RWPE2 (cell line): ENCODE data around the gene CHD9.
A peak's percentile ranks its signal among the peaks of the same experiment; 100 is the strongest.

Source experiments
- ATAC-seq: fragments of 200-7000 bp; cut with Tn5 transposase; 3 replicates; pipeline ENCODE4 v1.9.1; 2021; ENCODE audit warnings: low read depth
- DNase-seq: peaks from one replicate; pipeline ENCODE4 v3.0.0-alpha.2; 2020; ENCODE audit warnings: low spot score
- H3K27ac ChIP-seq: fragments of 450-650 bp; 2 replicates; pipeline ENCODE4 v1.5.1; 2017; ENCODE audit warnings: mild to moderate bottlenecking; ENCODE audit not compliant: poor library complexity, severe bottlenecking
- H3K27me3 ChIP-seq: fragments of 250-450 bp; sonication (Bioruptor Pico); 2 replicates; pipeline ENCODE4 v1.5.1; 2021; ENCODE audit warnings: mild to moderate bottlenecking, moderate library complexity; ENCODE audit not compliant: insufficient read depth, poor library complexity, severe bottlenecking
- H3K36me3 ChIP-seq: fragments of 250-450 bp; sonication (Bioruptor Pico); 2 replicates; pipeline ENCODE4 v1.5.1; 2020; ENCODE audit warnings: low read depth, mild to moderate bottlenecking, moderate library complexity
- H3K4me1 ChIP-seq: fragments of 250-450 bp; sonication (Bioruptor Pico); 2 replicates; pipeline ENCODE4 v1.5.1; 2021; ENCODE audit warnings: mild to moderate bottlenecking, moderate library complexity; ENCODE audit not compliant: insufficient read depth, poor library complexity, severe bottlenecking
- H3K4me3 ChIP-seq: fragments of 250-450 bp; sonication (Bioruptor Pico); 2 replicates; pipeline ENCODE4 v1.5.1; 2021; ENCODE audit warnings: mild to moderate bottlenecking, moderate library complexity; ENCODE audit not compliant: severe bottlenecking
- H3K9me3 ChIP-seq: fragments of 250-450 bp; sonication (Bioruptor Pico); 2 replicates; pipeline ENCODE4 v1.5.1; 2021; ENCODE audit warnings: mild to moderate bottlenecking, moderate library complexity; ENCODE audit not compliant: severe bottlenecking
- CTCF ChIP-seq: fragments of 450-650 bp; IDR thresholded peaks from one replicate; pipeline ENCODE4 v1.5.1; 2017; ENCODE audit warnings: mild to moderate bottlenecking, moderate library complexity; ENCODE audit not compliant: poor library complexity, severe bottlenecking

Gene CHD9

GRCh38 chr16:53085369-53085843 lies 30.6 kb downstream of the CHD9 start:
- ATAC-seq (no peak), DNase-seq (no peak)
- Histone ChIP-seq H3K27ac (peak overlapping the region; percentile 95), H3K4me1 (peaks cover 54% of the 10 kb centered on the region), H3K4me3 (no peak overlapping the region), H3K9me3 (no peaks in the 10 kb centered on the region), H3K36me3 (no peaks in the 10 kb centered on the region), H3K27me3 (no peaks in the 10 kb centered on the region)
- TF ChIP-seq CTCF, result no peak

GRCh38 chr16:53085931-53086421 lies 31.2 kb downstream of the CHD9 start:
- no peak for TF ChIP-seq CTCF
- H3K4me3 ChIP-seq, result no peak overlapping the region
- H3K27me3 ChIP-seq, result no peaks in the 10 kb centered on the region
- H3K9me3 ChIP-seq, result no peaks in the 10 kb centered on the region
- DNase-seq, result no peak
- H3K36me3 ChIP-seq, result no peaks in the 10 kb centered on the region
- H3K27ac ChIP-seq, result peak overlapping the region; percentile 95
- no peak for ATAC-seq
- peaks cover 57% of the 10 kb centered on the region for H3K4me1 ChIP-seq

GRCh38 chr16:53087101-53087500 lies 32.3 kb downstream of the CHD9 start:
- peaks cover 57% of the 10 kb centered on the region for H3K4me1 ChIP-seq
- no peaks in the 10 kb centered on the region for H3K27me3 ChIP-seq
- H3K4me3 ChIP-seq, result no peak overlapping the region
- no peaks in the 10 kb centered on the region for H3K36me3 ChIP-seq
- DNase-seq (no peak), ATAC-seq (no peak)
- H3K9me3 ChIP-seq, result no peaks in the 10 kb centered on the region
- peak overlapping the region; percentile 95 for H3K27ac ChIP-seq
- TF ChIP-seq CTCF, result no peak

GRCh38 chr16:53089434-53090285 lies 34.9 kb downstream of the CHD9 start:
- ATAC-seq (no peak), DNase-seq (no peak)
- H3K9me3 ChIP-seq, result no peaks in the 10 kb centered on the region
- H3K27me3 ChIP-seq, result no peaks in the 10 kb centered on the region
- H3K4me1 ChIP-seq, result peaks cover 49% of the 10 kb centered on the region
- peaks cover 2% of the 10 kb centered on the region; the same call in 1 of the 2 replicates for H3K36me3 ChIP-seq
- TF ChIP-seq CTCF, result no peak
- H3K27ac ChIP-seq, result peak overlapping the region; percentile 51
- no peak overlapping the region for H3K4me3 ChIP-seq

GRCh38 chr16:53090286-53090590 lies 35.4 kb downstream of the CHD9 start:
- H3K27ac ChIP-seq, result peak overlapping the region; percentile 51
- no peaks in the 10 kb centered on the region for H3K9me3 ChIP-seq

More at GRCh38 chr16:53090286-53090590, 35.4 kb downstream of the CHD9 start:
- TF ChIP-seq CTCF, result no peak
- ATAC-seq (no peak), DNase-seq (no peak)
- H3K36me3 ChIP-seq, result peaks cover 2% of the 10 kb centered on the region; the same call in 1 of the 2 replicates
- H3K4me1 ChIP-seq, result peaks cover 47% of the 10 kb centered on the region
- H3K4me3 ChIP-seq, result no peak overlapping the region
- H3K27me3 ChIP-seq, result no peaks in the 10 kb centered on the region
